ENCODE measurements around the gene POC1B.

The POC1B gene

DNA sequence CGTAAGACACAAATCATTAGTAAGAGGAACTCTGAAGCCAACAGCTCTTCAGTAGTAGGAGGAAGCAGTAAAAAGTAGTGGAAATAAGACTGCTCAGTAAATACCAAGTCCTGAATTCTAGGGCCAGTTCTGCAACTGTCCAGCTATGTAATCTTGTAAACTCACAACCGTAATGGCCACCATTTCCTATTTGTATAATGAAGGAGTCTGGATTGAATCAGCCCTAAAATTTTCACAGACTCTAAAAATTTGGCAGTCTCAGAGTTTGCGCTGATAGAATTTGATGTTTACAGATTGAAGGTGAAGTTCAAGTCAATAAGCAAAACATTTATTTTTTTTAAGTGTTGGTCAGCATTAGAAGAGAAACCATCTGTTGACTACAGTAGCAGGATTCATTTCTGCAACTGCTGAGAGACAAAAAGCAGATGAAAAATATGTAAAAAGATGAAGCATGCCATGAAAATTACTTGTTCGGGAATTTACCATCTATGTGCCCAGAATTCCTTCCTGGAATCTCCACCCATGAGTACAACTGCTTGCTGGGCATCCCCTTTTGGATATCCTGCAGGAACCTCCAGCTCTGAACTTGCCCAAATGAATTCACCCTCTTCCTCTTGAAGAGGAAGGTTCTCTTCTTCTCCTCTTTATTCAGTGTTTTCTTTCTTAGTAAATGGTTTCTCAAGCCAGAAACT, 48.8 kb downstream of the POC1B start:
- TF ChIP-seq, protein P1, sequence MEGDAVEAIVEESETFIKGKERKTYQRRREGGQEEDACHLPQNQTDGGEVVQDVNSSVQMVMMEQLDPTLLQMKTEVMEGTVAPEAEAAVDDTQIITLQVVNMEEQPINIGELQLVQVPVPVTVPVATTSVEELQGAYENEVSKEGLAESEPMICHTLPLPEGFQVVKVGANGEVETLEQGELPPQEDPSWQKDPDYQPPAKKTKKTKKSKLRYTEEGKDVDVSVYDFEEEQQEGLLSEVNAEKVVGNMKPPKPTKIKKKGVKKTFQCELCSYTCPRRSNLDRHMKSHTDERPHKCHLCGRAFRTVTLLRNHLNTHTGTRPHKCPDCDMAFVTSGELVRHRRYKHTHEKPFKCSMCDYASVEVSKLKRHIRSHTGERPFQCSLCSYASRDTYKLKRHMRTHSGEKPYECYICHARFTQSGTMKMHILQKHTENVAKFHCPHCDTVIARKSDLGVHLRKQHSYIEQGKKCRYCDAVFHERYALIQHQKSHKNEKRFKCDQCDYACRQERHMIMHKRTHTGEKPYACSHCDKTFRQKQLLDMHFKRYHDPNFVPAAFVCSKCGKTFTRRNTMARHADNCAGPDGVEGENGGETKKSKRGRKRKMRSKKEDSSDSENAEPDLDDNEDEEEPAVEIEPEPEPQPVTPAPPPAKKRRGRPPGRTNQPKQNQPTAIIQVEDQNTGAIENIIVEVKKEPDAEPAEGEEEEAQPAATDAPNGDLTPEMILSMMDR (IDR thresholded peaks at IDR 0.05; ENCODE audit: insufficient read depth, low read depth, low read length, missing control alignments), result no peak
- no peak for DNase-seq (ENCODE audit: low read depth)
- no peak overlapping the region for H3K4me3 ChIP-seq (ENCODE audit: low read depth, low read length)

DNA sequence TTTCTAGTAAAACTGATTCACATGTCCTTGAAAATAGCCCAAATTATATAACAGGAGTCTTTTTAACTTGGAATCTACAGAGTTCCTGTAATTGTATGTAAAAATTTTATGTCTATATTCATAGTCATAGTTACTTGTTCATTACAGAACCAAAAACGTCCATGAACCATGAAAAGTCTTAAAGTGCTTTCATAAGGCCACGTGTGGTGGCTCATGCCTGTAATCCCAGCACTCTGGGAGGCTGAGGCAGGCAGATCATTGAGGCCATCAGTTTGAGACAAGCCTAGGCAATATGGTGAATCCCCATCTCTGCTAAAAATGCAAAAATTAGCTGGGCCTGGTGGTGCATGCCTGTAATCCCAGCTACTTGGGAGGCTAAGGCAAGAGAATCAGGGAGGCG, 49.6 kb downstream of the POC1B start:
- TF ChIP-seq, protein P1 (IDR thresholded peaks at IDR 0.05; ENCODE audit: insufficient read depth, low read depth, low read length, missing control alignments), result no peak
- DNase-seq (ENCODE audit: low read depth), result no peak
- H3K4me3 ChIP-seq (ENCODE audit: low read depth, low read length), result no peak overlapping the region

DNA sequence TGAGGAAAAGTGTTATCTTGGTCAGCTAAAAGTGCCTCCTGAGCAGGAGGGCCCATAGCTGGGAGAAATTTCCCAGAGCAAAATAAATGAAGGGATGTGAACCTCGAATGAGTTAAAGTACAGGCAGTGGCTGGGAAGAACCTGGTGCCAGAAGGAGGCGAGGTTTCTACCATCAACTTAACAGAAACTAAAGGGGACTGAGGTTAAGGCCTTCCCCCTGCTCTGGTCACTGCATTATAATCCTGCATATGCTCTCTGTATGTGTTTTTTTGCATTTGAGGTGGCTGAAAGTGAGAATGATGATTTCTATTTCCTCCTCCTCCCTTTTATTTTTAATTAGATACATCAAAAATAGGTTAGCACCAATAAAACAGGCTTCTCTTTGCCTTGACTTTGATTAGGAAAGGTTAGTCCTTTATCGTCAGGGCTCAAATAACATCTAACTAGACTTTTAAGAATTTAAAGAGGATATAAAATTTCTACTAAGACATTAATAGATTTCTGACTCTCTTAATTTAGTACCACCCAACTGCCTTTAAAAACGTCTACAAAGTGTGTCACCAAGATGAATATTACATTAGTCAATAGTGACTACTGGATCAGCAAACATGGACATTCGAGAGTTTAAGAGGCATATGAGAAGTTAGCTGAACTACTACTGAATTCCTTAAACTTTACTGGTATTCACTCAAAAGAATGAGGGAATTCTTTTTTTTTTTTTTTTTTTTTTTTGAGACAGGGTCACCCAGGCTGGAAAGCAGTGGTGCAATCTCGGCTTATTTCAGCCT, 50.5 kb downstream of the POC1B start:
- TF ChIP-seq, protein P1 (IDR thresholded peaks at IDR 0.05; ENCODE audit: insufficient read depth, low read depth, low read length, missing control alignments), result no peak
- peak; percentile 40 for DNase-seq (ENCODE audit: low read depth)
- H3K4me3 ChIP-seq (ENCODE audit: low read depth, low read length), result no peak overlapping the region

DNA sequence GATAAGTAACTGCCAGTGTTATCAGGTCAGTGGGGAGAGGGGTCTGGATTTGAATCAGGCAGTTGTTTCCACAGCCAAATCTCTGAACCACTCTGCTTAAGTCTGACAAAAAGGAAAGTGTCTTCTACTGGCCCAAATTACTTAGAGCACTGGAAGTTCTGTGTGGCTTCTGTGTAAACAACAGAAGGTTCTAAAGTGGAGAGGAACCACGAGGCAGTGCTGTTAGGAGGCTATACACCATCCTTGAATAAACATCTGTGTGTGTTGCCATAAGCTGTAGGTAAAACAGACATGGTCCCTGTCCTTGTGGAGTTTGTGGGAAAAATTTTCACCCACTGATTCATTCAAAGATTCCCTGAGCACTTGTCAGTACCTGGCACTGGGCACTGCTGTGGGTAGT, 51.2 kb downstream of the POC1B start:
- TF ChIP-seq, protein P1 (IDR thresholded peaks at IDR 0.05; ENCODE audit: insufficient read depth, low read depth, low read length, missing control alignments), result no peak
- H3K4me3 ChIP-seq (ENCODE audit: low read depth, low read length), result no peak overlapping the region
- no peak for DNase-seq (ENCODE audit: low read depth)

DNA sequence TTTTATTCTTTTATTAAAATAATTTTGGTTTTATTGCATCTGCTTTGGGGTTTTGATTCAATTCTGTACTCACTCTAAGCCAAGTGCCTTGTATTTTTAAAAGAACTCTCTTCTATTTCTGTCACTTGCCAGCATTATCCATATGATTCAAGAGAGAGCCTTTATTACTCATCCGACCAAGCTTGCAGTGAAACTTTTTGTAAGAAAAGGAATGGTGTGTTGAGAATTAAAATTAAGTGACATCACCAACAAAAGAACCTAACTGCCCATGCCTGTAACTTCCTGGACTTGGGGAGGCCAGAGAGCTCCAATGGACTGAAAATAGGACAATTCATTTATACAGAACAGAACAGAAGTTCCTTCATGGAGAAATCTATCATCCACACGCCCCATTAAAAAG, 53.3 kb downstream of the POC1B start:
- no peak for DNase-seq (ENCODE audit: low read depth)
- TF ChIP-seq, protein P1 (IDR thresholded peaks at IDR 0.05; ENCODE audit: insufficient read depth, low read depth, low read length, missing control alignments), result no peak
- no peak overlapping the region for H3K4me3 ChIP-seq (ENCODE audit: low read depth, low read length)

DNA sequence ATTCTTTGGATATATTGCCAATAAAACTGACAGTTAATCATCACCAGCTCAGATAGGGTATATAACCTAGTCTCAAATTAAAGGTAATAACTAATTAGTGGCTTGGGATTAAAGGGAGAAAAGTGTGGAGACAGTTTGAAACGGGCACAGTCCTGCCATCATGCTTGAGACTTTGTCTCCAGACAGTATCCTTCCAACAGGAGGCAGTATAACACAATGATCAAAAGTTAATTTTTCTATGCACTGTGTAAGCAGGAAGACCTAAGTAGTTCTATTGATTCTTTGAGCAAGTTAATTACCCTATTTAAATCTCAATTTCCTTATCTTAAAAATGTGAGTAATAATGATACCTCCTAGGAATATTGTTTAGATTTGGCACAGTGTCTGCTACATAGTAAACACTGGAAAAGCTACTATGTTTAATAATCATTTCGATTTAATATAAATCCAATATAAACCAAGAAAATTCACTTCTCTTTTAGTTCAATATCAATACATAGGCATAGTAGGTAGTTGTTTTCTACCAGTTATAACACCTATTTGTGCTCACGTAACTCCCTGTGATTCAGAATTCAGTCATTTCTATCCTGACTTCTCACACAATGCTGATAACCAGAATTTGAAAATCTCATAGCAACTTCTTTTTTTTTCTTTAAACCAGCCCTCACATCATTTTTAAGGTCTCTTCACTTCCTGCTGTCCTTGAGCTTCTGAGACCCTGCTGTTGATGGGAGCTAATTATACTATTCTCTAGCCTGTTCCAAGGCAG, 54.9 kb downstream of the POC1B start:
- TF ChIP-seq, protein P1 (IDR thresholded peaks at IDR 0.05; ENCODE audit: insufficient read depth, low read depth, low read length, missing control alignments), result peak; percentile 55
- H3K4me3 ChIP-seq (ENCODE audit: low read depth, low read length), result no peak overlapping the region
- peak; percentile 66 for DNase-seq (ENCODE audit: low read depth)
